GM12865 (cell line): ENCODE data around the gene NMRAL1.

Experiments used
- DNase-seq: peaks from one replicate; pipeline ENCODE4 v3.0.0; 2010; ENCODE audit warnings: low read depth
- H3K4me3 ChIP-seq: 2 replicates; pipeline ENCODE4 v1.5.1; 2011; ENCODE audit warnings: mild to moderate bottlenecking, low read depth, low read length, control low read depth
- CTCF ChIP-seq: IDR thresholded peaks from 2 replicates; pipeline ENCODE4 v1.5.1; 2011; ENCODE audit warnings: low read length, control low read depth, low read depth, inconsistent platforms; ENCODE audit not compliant: insufficient read depth; ENCODE audit errors: missing control alignments

NMRAL1 gene

GRCh38 chr16:4515611-4516233 lies 41.3 kb upstream of the NMRAL1 start:
- peak; percentile 72 for DNase-seq
- no peak for TF ChIP-seq CTCF
- H3K4me3 ChIP-seq, result peak overlapping the region; percentile 16; the same call in 1 of the 2 replicates

- H3K4me3 ChIP-seq, result no peak overlapping the region
- TF ChIP-seq CTCF, result no peak
- DNase-seq, result no peak
Measured at GRCh38 chr16:4514606-4515005, 40.2 kb upstream of the NMRAL1 start.

- DNase-seq, result no peak
- H3K4me3 ChIP-seq, result no peak overlapping the region
- no peak for TF ChIP-seq CTCF
Measured at GRCh38 chr16:4513881-4514280, 39.5 kb upstream of the NMRAL1 start.

GRCh38 chr16:4513086-4513860 lies 38.8 kb upstream of the NMRAL1 start:
- no peak overlapping the region for H3K4me3 ChIP-seq
- TF ChIP-seq CTCF, result no peak
- DNase-seq, result no peak

- no peak for TF ChIP-seq CTCF
- no peak for DNase-seq
- H3K4me3 ChIP-seq, result no peak overlapping the region
Measured at GRCh38 chr16:4512473-4512872, 38.0 kb upstream of the NMRAL1 start.

- peak; percentile 23 for TF ChIP-seq CTCF
- peak; percentile 28 for DNase-seq
- H3K4me3 ChIP-seq, result no peak overlapping the region
Measured at GRCh38 chr16:4511441-4512082, 37.1 kb upstream of the NMRAL1 start.
